Right lobe of liver (tissue), 6 donors: ENCODE results near the gene OR52E1. TPM values are rescaled to one million over a fixed set of nuclear protein-coding genes. Genes with fewer than 3 reads are reported as not detected.

ENCODE experiments used
- ATAC-seq, 4 donors: fragments of 200-7000 bp; cut with Tn5 transposase; one replicate each; pipeline ENCODE4 v1.9.1; 2020; ENCODE audit warnings: mild to moderate bottlenecking in 4 of 4, moderate library complexity in 4 of 4
- DNase-seq, 3 donors: peaks; one replicate each; pipeline ENCODE4 v3.0.0-alpha.2; 2020
- H3K27ac ChIP-seq, 3 donors: fragments of 200-600 bp; one replicate each; pipeline ENCODE4 v1.8.0; 2022
- H3K27me3 ChIP-seq, 2 donors: fragments of 200-600 bp; one replicate each; pipeline ENCODE4 v1.8.0; 2022
- H3K36me3 ChIP-seq, 4 donors: fragments of 200-600 bp; sonication (generic) in 1 of 4; one replicate each; pipeline versions ENCODE4 v1.5.1 to v1.8.0; 2017 to 2022; ENCODE audit warnings: control low read depth in 1 of 4
- H3K4me1 ChIP-seq, 4 donors: fragments of 200-600 bp; sonication (generic) in 1 of 4; one replicate each; pipeline versions ENCODE4 v1.5.1 to v1.8.0; 2017 to 2022; ENCODE audit warnings: control low read depth in 1 of 4
- H3K4me3 ChIP-seq, 3 donors: fragments of 200-600 bp; one replicate each; pipeline ENCODE4 v1.8.0; 2022
- H3K9me3 ChIP-seq, 4 donors: fragments of 200-600 bp; sonication (generic) in 1 of 4; one replicate each; pipeline versions ENCODE4 v1.5.1 to v1.8.0; 2017 to 2022; ENCODE audit warnings: control low read depth in 1 of 4
- CTCF ChIP-seq, 4 donors: fragments of 200-600 bp in 3 of 4; fragments of 450-650 bp in 1 of 4; IDR thresholded peaks; one replicate each; pipeline versions ENCODE4 v1.5.1 to v1.8.0; 2016 to 2022; ENCODE audit warnings: antibody characterized with exemption in 4 of 4, mild to moderate bottlenecking in 2 of 4
- POLR2A ChIP-seq: fragments of 450-650 bp; IDR thresholded peaks from one replicate; pipeline ENCODE4 v1.6.1; 2017; ENCODE audit warnings: antibody characterized with exemption, mild to moderate bottlenecking
- WGBS: methylation state at CpG from one replicate; pipeline ENCODE4 v1.1.6; 2018; ENCODE audit warnings: low coverage, low lambda C conversion rate; ENCODE audit not compliant: insufficient coverage; ENCODE audit errors: missing lambda C conversion rate; 5-methylcytosine and 5-hydroxymethylcytosine counted together
- intact Hi-C, 2 donors: fragments of 100-400 bp; cut with DNase I; formaldehyde crosslinking; loops; one replicate each; pipeline versions ENCODE4 v1.11.2 to v1.14.1; 2022
- total RNA-seq, 6 experiments: library from RNA; depleted of rRNA in 2 of 6; stranded (reverse); fragments of >200 nt in 2 of 6; fragmentation: NEBNext Ultra II Directional in 3 of 6; extraction: Animal tissue kit (Norgen Biotek cat#: 25700) in 3 of 6; gene quantifications; one replicate each; pipeline versions ENCODE4 v1.1.0 to v1.2.4, GENCODE V29; 2016 to 2023
- donor health status: DM: no; HTN: yes; CAD: no.
- donor health status: DM: no; HTN: no; CAD: no.
- donor health status: DM: no; HTN: no; CAD: no.
- donor health status: DM: no; HTN: yes; CAD: no.
- donor health status: DM: no; HTN: yes; CAD: no.

Gene OR52E1
- total RNA-seq, 6 experiments from 2014 or later, result not detected

- Histone ChIP-seq H3K4me1 (peaks cover 0 to 4% (median 0%) of the 10 kb centered on the region in 4 donors), H3K27me3 (peaks cover 0 to 2% of the 10 kb centered on the region in 2 donors), H3K27ac (no peak overlapping the region), H3K9me3 (no peaks in the 10 kb centered on the region), H3K4me3 (no peak overlapping the region), H3K36me3 (no peaks in the 10 kb centered on the region)
- no peak for TF ChIP-seq POLR2A
- no peak for TF ChIP-seq CTCF (IDR thresholded peaks at IDR 0.05)
- WGBS, result 38% methylated on average over 2 of the region's 2 CpGs
- intact Hi-C loops, result no loop called here
- ATAC-seq (no peak), DNase-seq (no peak)
These were observed 12.0 kb downstream of the OR52E1 start for GRCh38 chr11:5081405-5081804.

- no peaks in the 10 kb centered on the region for H3K9me3 ChIP-seq
- TF ChIP-seq CTCF (IDR thresholded peaks at IDR 0.05), result no peak
- no peak for TF ChIP-seq POLR2A
- no peak overlapping the region for H3K27ac ChIP-seq
- peaks cover 0 to 6% of the 10 kb centered on the region in 2 donors for H3K27me3 ChIP-seq
- H3K36me3 ChIP-seq, result no peaks in the 10 kb centered on the region
- DNase-seq (no peak), ATAC-seq (no peak)
- H3K4me3 ChIP-seq, result no peak overlapping the region
- intact Hi-C loops, result no loop called here
- peaks cover 0 to 4% (median 0%) of the 10 kb centered on the region in 4 donors for H3K4me1 ChIP-seq
These were observed 14.2 kb downstream of the OR52E1 start for GRCh38 chr11:5083602-5084001.

GRCh38 chr11:5088556-5088955 lies 19.2 kb downstream of the OR52E1 start:
- DNase-seq (no peak), ATAC-seq (no peak)
- Histone ChIP-seq H3K9me3 (no peaks in the 10 kb centered on the region), H3K27me3 (peaks cover 0 to 6% of the 10 kb centered on the region in 2 donors), H3K27ac (no peak overlapping the region), H3K36me3 (no peaks in the 10 kb centered on the region), H3K4me1 (no peaks in the 10 kb centered on the region), H3K4me3 (no peak overlapping the region)
- TF ChIP-seq POLR2A, result no peak
- TF ChIP-seq CTCF (IDR thresholded peaks at IDR 0.05), result no peak
- intact Hi-C loops, result no loop called here

- DNase-seq (no peak), ATAC-seq (no peak)
- TF ChIP-seq POLR2A (no peak), CTCF (IDR thresholded peaks at IDR 0.05) (no peak)
- 71% methylated on average over 1 of the region's 1 CpG for WGBS
- Histone ChIP-seq H3K4me3 (no peak overlapping the region), H3K36me3 (no peaks in the 10 kb centered on the region), H3K27me3 (peaks cover 0 to 6% of the 10 kb centered on the region in 2 donors), H3K27ac (no peak overlapping the region), H3K9me3 (no peaks in the 10 kb centered on the region), H3K4me1 (no peaks in the 10 kb centered on the region)
- intact Hi-C loops, result no loop called here
These were observed 21.3 kb downstream of the OR52E1 start for GRCh38 chr11:5090668-5091067.
